ENCODE measurements around the gene OGA. TPM values are rescaled to one million over a fixed set of nuclear protein-coding genes. Genes with fewer than 3 reads are reported as not detected.

The OGA gene
- total and polyA plus RNA-seq, 9 of the 15 experiments (the other 6 are each of a cell fraction or from before 2014, with no cell fraction given): 13.5 to 73.5 (median 59.5) TPM

GRCh38 chr10:101856626-101857025, 38.4 kb upstream of the OGA start:
- BruUV-seq (replicated peaks): no TSS peak
- no peaks in the 10 kb centered on the region for H3K27me3 ChIP-seq (ENCODE audit: control insufficient read depth in 2 of 2, insufficient read depth in 2 of 2, low read length in 2 of 2)
- POLR2A ChIA-PET: no interaction called here
- no peak overlapping the region for H2AFZ ChIP-seq (ENCODE audit: low read depth, low read length)
- no peaks in the 10 kb centered on the region for H4K20me1 ChIP-seq (replicated peaks; ENCODE audit: control insufficient read depth, insufficient read depth, low read length)
- DNase-seq (ENCODE audit: extremely low read depth in 1 of 4, low spot score in 3 of 4): no peak
- H3K4me3 ChIP-seq: no peak overlapping the region
- in situ Hi-C loops (cut with MboI): no loop called here
- H3K4me2 ChIP-seq (ENCODE audit: insufficient read depth, low read length): no peak overlapping the region
- no peaks in the 10 kb centered on the region for H3K79me2 ChIP-seq (ENCODE audit: control insufficient read depth, insufficient read depth, low read length)
- intact Hi-C loops (cut with micrococcal nuclease): no loop called here
- no peaks in the 10 kb centered on the region for H3K36me3 ChIP-seq (ENCODE audit: control insufficient read depth, insufficient read depth, low read length)
- ATAC-seq: no peak
- no peaks in the 10 kb centered on the region for H3K9me3 ChIP-seq (replicated peaks; ENCODE audit: control insufficient read depth, insufficient read depth, low read depth, low read length)
- H3K4me1 ChIP-seq (replicated peaks in 1 of 2; ENCODE audit: control insufficient read depth in 2 of 2, insufficient read depth in 2 of 2, low read length in 2 of 2): no peaks in the 10 kb centered on the region
- CTCF ChIA-PET (ENCODE audit: low intra/inter-chr PET ratio): no interaction called here
- H3K9me1 ChIP-seq (ENCODE audit: control insufficient read depth, insufficient read depth, low read length): no peaks in the 10 kb centered on the region
- no peak overlapping the region for H3K27ac ChIP-seq (ENCODE audit: extremely low read depth, low read depth, low read length)
- H3K9ac ChIP-seq (ENCODE audit: insufficient read depth in 1 of 2, low read depth in 2 of 2, low read length in 2 of 2): no peak overlapping the region
- no peak for FAIRE-seq
- no peak for TF ChIP-seq TFAP4 (CRISPR knock-in tag; IDR thresholded peaks at IDR 0.05; ENCODE audit: borderline replicate concordance)
- TF ChIP-seq C11orf30 (IDR thresholded peaks at IDR 0.05; ENCODE audit: low read depth): no peak
- no peak for TF ChIP-seq LCOR (CRISPR knock-in tag; IDR thresholded peaks at IDR 0.05)
- TF ChIP-seq ZNF280A (IDR thresholded peaks at IDR 0.05; ENCODE audit: low read depth, partially characterized antibody): no peak
- no peak for TF ChIP-seq ZNF140 (CRISPR knock-in tag; IDR thresholded peaks at IDR 0.05)
- no peak for TF ChIP-seq DMBX1 (CRISPR knock-in tag; IDR thresholded peaks at IDR 0.05; ENCODE audit: borderline replicate concordance)
- TF ChIP-seq LARP7 (IDR thresholded peaks at IDR 0.05): no peak
- no peak for TF ChIP-seq THAP7 (CRISPR knock-in tag; IDR thresholded peaks at IDR 0.05)
- TF ChIP-seq JUND (IDR thresholded peaks at IDR 0.05; ENCODE audit: borderline replicate concordance, low read depth, low read length): no peak
- TF ChIP-seq JUND (tag; IDR thresholded peaks at IDR 0.05; ENCODE audit: borderline replicate concordance, low read depth, low read length): no peak
- no peak for TF ChIP-seq ARID2 (IDR thresholded peaks at IDR 0.05)
- TF ChIP-seq BCLAF1 (IDR thresholded peaks at IDR 0.05; ENCODE audit: borderline replicate concordance in 1 of 2, control insufficient read depth in 1 of 2, low read depth in 2 of 2, low read length in 1 of 2): no peak
- TF ChIP-seq KAT8 (IDR thresholded peaks at IDR 0.05; ENCODE audit: low read depth): no peak
- no peak for TF ChIP-seq CREM (IDR thresholded peaks at IDR 0.05; ENCODE audit: low read depth)
- no peak for TF ChIP-seq ZNF277 (CRISPR knock-in tag; IDR thresholded peaks at IDR 0.05; ENCODE audit: borderline replicate concordance)
- no peak for TF ChIP-seq ZNF431 (CRISPR knock-in tag; IDR thresholded peaks at IDR 0.05)

All from K562 (cell line).